Stimulated activated CD8-positive, alpha-beta memory T cell treated with anti-CD3 and anti-CD28 coated beads, Interleukin-7, amount 100 ng/mL, for 4 hours (primary cell): ENCODE measurements around the gene LUC7L.
A peak's percentile ranks its signal among the peaks of the same experiment; 100 is the strongest.
"Not testable (repeated sequence)": the region's sequence is repeated elsewhere in the genome, so short reads cannot be mapped to it uniquely, and the experiment has no call there.

ENCODE experiments used
- DNase-seq, 2 donors: peaks; one replicate each; pipeline ENCODE4 v3.0.0-alpha.2; 2020; ENCODE audit warnings: low read depth in 2 of 2

The LUC7L gene

GRCh38 chr16:229731-230281 lies 557 bp upstream of the LUC7L start:
- DNase-seq = no peak

GRCh38 chr16:228151-228851 lies 948 bp downstream of the LUC7L start:
- DNase-seq = no peak

- DNase-seq = no peak
These were observed 9.2 kb downstream of the LUC7L start for GRCh38 chr16:220021-220420.

- no peak for DNase-seq
These were observed 16.2 kb downstream of the LUC7L start for GRCh38 chr16:212999-213398.

- not testable (repeated sequence) for DNase-seq
These were observed 17.5 kb downstream of the LUC7L start for GRCh38 chr16:211631-212180.

GRCh38 chr16:209359-209758 lies 19.9 kb downstream of the LUC7L start:
- not testable (repeated sequence) for DNase-seq

- DNase-seq = not testable (repeated sequence)
These were observed 25.2 kb downstream of the LUC7L start for GRCh38 chr16:204046-204445.

- no peak for DNase-seq
These were observed 26.0 kb downstream of the LUC7L start for GRCh38 chr16:203246-203645.

- DNase-seq = no peak
These were observed 28.9 kb downstream of the LUC7L start for GRCh38 chr16:200388-200787.

GRCh38 chr16:194516-194915 lies 34.7 kb downstream of the LUC7L start:
- no peak for DNase-seq

GRCh38 chr16:193441-193840 lies 35.8 kb downstream of the LUC7L start:
- no peak for DNase-seq

GRCh38 chr16:192686-193085 lies 36.6 kb downstream of the LUC7L start:
- no peak for DNase-seq

GRCh38 chr16:191831-192230 lies 37.4 kb downstream of the LUC7L start:
- DNase-seq = no peak

- DNase-seq = no peak
These were observed 39.6 kb downstream of the LUC7L start for GRCh38 chr16:189604-190186.

- DNase-seq = no peak
These were observed 40.6 kb downstream of the LUC7L start for GRCh38 chr16:188674-189073.

- no peak for DNase-seq
These were observed 41.9 kb downstream of the LUC7L start for GRCh38 chr16:187330-187729.

- DNase-seq = no peak
These were observed 43.6 kb downstream of the LUC7L start for GRCh38 chr16:185691-186090.

- DNase-seq = no peak
These were observed 44.0 kb downstream of the LUC7L start for GRCh38 chr16:185213-185612.

- DNase-seq = no peak
These were observed 46.2 kb downstream of the LUC7L start for GRCh38 chr16:183005-183404.

GRCh38 chr16:181565-182021 lies 47.7 kb downstream of the LUC7L start:
- no peak for DNase-seq

GRCh38 chr16:180681-181564 lies 48.3 kb downstream of the LUC7L start:
- DNase-seq = peak; percentile 62 to 71

GRCh38 chr16:180101-180675 lies 49.1 kb downstream of the LUC7L start, which contains the start of gene HBQ1:
Gene HBQ1, plus strand, starts transcription at chr16:180459. Its CDS starts 28 bp downstream, at chr16:180487.
- DNase-seq = no peak
